GM19467 (cell line): ENCODE measurements around the gene SOX13.
"Not testable (repeated sequence)": the region's sequence is repeated elsewhere in the genome, so short reads cannot be mapped to it uniquely, and the experiment has no call there.

Experiments used
- ATAC-seq: cut with Tn5 transposase; IDR thresholded peaks from one replicate; pipeline ENCODE4 v1.9.1; 2021; ENCODE audit warnings: mild to moderate bottlenecking, moderate library complexity; ENCODE audit not compliant: unreplicated experiment

The SOX13 gene

DNA sequence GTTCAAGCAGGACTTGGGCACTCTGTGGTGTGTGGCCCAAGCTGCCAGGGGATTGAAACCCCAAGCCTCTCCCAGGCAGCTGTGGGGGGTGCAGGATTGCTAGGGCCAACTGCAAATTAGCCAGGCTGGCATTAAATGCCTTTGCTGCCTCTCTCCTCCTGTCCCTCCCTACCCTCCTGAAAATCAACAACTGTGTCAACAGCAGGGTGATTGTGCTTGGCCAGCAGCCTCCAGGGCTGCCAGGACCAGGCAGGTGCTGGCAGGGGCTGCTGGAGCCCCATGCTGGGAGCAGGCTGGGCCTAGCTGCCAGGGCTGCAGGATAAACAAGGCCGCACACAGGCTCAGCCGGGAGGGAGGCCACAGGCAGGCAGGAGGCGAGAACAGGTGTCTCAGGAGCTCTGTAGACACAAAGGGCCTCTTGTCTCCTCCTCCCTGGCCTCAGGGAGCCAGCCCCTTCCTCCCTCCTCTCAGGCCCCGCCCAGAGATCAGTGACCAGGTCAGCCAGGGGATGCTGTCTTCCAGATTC lies 11.4 kb downstream of the SOX13 start:
- no peak for ATAC-seq

DNA sequence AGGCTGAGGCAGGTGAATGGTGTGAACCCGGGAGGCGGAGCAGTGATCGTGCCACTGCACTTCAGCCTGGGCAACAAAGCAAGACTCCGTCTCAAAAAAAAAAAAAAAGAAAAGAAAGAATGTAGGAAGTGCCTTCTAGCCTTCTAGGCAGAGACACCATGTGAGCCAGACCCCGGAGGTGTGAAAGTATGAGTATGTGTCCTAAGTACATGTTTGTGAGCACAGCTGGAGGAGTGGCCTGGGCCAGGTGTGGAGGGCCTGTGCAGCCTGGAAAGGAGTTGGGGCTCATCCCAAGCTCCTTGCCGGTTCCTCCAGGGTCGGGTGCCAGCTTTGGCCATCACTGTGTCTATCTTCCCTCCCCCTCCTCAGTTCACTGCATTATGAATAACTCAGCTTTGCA lies 13.0 kb downstream of the SOX13 start:
- ATAC-seq: no peak

DNA sequence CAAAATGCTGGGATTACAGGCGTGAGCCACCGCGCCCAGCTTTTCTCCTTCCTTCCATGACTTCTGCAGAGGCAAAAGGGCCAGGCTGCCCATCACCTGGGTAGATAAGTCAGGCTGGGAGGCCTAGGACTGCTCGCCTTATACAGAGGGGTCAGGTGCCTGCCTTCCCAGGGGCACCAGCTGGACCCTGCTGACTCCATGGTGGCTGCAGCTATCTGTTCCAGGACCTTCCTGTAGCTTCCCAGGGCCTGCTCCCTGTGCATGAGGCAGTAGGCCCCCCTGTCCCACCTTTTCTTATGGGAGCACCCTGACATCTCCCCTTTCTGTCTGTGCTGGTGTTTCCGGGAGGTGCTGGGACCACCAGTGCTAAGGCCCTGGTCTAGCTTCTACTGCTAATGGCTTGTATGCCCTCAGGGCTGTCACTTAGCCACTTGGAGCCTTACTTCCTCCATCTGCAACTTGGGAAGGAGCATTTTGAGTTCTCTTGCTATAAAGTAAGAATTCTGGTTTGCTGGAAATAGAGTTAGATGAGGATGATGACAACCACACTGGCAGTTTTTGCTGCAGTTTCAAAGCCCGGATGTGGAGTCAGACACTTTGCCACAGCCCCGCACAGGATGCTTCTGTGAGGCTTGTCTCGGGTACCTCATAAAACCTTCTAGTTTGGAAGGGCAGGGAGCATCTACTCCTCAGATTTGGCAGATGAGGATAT lies 14.4 kb downstream of the SOX13 start:
- no peak for ATAC-seq

DNA sequence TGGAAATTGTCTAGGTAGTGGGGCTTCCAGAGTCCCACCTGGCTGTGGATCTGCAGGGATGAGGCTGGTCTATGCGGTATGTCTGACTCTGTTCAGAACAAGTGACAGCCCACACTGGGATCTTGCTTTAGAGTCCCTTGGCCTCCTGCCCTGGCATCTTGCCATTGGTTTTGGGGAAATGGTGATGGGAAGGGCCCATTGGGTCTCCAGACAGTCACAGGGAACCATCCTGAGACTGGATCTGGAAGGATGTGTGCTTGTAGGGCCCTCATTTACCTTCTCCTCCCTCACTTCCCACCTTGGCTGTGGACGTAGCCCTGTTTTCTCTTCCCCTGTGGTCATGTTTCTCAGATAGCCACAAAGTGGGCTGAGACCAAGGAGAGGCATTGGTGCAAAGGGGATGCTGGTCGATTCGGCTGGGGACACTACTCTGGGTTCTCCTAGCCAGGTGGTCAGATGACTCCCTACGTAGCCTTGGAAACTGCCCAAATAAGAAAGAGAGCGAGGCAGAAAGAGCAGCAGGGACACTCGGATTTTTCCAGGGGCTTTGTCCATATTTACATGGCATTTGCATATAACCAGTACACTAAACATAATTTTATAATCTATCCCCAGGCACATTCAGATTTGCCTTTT lies 15.1 kb downstream of the SOX13 start:
- ATAC-seq: no peak

DNA sequence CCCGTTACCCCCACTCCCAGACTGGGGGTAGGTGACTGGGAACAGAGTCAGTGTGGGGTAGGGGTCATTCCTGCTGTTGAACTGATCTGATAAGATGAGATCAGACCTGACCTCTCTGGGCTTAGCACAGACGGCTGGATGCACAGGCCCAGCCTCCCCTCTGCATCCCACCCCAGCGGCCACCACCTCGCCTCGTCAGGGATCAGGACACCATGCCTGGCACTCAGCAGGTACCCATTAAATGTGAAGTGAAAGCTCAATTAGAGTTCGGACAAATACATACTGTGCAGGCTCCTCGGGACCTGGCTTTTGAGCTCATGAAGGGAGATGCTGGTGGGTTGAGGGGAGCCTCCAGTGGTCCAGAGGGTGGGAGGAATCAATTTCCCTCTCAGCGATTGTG lies 15.7 kb downstream of the SOX13 start:
- ATAC-seq: no peak

DNA sequence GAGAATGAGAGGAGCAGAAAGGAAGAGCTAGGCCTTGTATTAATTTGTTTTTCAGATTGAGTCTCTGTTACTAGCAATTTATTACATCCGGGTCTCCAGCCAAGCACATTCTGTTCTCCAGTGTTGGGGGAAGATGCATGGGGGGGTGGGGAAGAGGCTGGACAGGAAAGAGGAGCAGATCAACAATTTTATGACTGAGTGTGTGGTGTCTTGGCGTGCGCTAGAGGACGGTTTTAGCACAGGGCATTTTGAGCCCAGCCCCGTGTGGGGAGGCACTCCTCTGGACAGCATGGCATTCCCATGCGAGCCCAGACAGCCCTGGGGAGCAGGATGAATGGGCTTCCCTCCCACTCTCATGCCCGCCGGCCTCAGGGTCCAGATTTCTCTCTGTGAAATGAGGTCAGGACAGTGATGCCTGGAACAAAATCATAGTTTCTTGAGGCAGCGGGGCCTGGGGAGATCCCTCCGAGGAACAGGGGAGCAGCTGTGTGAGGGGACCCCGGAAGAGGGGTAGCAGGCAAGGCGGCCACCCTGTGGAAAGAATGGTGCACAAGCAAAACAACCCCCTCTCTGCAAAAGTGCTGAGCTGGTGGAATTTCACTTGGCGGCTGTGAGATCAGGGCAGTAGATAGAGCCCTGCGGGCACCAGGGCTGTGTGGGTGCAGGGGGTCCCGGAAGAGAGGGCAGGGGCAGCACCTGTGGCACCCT lies 16.3 kb downstream of the SOX13 start:
- no peak for ATAC-seq

DNA sequence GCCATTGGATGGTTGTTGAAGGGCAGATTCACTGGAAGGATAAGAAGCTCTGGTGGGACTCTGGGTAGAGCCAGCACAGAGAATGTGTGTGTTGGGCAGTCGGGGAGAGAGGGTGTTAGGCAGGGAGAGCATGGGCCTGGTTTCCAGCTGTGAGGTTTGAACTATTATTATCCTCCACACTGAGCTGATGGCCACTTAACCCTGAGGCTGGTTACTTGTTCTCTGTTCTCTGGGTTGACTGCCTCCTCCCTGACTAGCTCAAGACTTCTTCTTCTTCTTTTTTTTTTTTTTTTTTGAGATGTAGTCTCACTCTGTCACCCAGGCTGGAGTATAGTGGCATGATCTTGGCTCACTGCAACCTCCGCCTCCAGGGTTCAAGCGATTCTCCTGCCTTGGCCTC lies 17.2 kb downstream of the SOX13 start:
- not testable (repeated sequence) for ATAC-seq

DNA sequence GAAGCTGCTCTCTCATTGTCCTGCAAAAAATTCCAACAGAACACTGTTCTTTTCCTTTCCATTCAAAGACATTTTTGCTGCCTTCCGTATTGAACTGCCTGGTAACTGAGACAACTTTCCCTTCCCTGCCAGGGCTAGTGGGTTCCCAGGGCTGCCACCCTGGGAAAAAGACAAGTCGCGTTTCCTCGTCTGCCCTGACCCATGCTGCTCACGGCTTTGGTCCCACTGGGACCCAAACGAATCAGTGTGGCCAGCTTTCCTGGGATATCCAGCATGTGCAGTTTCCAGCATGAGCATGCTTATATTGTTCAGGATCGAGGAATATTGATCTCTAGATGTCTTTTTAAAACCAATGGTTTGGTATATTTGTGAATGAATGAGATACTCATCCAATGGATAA lies 18.2 kb downstream of the SOX13 start:
- ATAC-seq: no peak

DNA sequence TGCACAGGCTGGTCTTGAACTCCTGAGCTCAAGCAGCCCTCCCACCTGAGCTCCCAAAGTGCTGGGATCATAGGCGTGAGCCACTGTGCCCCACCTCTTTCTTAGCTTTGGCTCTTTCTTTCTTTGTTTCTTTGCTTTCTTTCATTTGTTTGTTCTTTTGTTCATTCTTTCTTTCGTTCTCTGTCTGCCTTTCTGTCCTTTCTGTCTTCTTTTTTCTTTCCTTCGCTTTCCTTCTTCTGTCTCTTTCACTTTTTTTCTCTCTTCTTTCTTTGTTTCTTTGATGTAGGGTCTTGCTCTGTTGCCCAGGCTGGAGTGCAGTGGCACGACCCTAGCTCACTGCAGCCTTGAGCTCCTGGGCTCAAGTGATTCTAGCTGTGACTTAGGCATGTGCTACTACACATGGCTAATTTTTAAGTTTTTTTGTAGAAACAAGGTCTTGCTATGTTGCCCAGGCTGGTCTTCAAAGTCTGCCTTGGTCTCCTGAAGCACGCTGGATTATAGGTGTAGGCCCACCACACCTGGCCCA lies 18.9 kb downstream of the SOX13 start:
- ATAC-seq: no peak

DNA sequence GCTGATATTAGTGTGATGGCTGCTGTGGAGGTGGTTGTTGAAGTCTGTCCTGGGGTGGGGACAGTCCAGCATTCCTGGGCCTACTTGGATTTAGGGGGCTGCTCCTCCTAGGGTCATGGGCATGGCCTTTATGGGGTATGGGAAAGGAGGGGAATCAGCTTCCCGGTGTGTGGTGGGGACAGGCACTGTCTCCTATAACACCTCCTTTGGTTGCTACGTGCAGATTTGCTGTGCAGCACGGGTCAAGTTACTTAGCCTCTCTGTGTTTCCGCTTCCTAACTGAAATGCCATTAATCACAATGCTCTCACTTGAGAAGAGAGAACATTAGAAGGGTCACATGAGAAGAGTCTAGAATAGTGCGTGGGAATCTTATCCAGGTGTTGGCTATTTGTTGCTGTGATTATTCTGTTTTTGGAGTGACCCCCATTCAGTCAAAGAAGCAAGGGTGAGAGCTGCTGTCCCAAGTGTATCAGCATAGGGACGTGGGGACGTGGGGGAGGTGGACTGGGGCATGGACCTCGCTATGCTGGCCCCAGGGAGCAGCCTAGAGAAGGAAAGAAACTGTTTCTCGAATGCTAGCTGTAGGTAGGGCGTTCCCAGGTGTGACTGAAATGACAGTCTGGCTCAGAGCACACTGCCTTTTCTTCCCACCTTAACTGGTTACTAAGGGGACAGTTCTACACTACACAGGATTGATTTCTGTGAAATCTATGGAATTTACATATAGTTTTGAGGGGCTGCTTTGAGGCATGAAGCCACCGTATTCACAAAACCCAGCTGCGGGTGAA lies 19.9 kb downstream of the SOX13 start:
- ATAC-seq: no peak

DNA sequence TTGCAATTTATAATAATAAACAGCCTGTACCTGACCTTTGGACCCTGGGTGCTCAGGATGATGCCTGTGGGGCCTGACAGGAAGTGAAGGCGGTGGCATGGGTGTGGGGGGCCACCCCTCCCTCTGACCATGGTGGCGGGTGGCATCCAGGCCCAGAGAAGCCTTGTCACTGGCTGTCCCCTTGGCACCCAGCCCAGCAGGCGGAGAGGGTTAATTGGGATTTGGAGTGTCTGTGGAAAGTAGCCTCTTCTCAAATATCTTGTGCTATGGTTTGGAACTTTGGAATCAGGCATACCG lies 20.5 kb downstream of the SOX13 start:
- ATAC-seq: no peak

DNA sequence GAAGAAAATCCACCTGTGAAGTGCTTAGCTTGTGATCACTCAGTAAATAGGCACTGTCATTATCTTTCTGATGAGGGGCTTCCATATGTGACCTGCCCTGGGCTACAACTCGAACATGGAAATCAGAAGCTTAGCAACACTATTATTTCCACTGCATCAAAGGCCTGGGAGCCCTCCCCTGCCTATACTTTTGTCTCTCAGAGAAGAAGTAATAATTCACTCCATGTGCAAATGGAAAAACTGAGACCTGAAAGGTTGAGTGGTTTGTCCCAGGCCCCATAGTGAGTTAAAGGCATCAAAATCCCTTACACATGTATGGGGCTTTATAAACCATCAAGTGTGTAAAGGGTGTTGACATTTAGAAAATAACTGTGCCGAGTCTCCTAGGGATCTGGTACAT lies 20.9 kb downstream of the SOX13 start:
- no peak for ATAC-seq

DNA sequence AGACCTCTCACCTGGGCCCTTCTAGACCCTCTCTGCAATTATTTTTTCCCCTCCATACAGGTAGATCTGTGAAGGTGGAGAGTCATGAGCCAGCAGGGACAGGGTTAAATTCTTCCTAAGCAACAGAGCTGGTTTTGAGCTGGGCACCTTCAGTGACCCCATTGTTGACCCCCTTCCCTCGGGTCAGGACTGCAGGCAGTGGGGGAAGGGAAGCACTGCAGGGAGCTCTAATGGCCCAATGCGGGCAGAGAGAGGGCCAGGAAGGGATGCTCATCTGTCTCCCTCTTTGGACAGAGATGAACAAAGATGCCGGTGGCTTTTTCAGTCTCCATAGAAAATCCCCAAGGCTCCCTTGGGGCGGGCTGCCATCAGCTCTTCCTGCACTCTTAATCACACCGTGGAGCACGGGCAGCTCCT lies 21.4 kb downstream of the SOX13 start:
- no peak for ATAC-seq

DNA sequence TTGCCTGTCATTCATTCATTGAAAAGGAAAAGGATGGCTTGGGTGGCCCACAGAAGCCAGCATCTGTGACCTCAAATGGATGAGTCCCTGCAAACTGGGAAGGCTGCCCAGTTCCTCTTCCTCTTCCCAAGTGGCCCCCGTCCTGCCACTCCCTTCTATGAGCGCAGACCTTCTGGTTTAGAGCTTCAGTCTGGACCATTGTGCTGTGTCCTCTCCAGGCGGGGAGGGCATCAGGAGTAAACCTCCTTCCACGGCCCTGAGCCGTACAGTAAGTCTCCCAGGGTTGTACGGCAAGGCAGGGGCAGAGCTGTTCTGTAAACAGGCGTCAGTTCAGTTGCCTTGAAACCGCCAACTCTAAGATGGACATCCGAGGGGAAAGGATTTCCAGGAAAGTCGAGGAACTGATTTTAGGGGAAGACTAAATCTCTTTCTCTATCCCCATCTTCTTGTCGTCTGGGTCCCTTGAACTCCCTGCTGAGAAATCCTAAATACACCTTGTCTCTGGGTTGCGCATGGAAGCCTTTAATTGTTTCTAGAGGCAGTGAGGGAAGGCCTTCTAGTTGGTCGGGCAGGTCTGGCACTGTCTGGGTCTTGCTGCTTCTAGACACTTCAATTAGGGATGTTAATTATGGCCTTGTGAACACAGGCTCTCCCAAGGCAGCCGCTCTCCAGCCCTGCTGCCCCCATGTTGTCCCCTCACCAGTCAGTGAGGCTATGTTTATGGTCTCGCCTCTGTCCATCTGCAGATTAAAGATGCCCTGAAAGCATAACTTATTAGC lies 22.1 kb downstream of the SOX13 start:
- no peak for ATAC-seq

DNA sequence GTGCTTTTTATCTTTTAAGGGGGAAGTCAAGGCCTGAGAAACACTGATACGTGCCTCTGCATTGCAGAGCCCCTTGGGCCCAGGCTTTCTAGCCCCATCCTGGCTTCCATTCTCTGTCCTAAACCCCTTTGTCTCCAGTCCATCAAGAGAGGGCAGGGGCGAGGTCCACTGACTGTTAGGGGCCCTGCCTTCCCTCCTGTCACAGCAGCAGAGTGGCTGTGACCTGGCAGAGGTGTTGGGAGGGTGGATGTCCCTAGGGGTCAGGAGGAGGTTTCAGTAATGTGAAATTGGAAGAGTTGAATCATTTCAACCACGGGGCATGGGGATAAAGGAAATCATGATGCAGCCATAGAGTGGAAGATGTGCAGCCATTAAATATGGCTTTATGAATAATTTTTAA lies 24.0 kb downstream of the SOX13 start:
- ATAC-seq: no peak

DNA sequence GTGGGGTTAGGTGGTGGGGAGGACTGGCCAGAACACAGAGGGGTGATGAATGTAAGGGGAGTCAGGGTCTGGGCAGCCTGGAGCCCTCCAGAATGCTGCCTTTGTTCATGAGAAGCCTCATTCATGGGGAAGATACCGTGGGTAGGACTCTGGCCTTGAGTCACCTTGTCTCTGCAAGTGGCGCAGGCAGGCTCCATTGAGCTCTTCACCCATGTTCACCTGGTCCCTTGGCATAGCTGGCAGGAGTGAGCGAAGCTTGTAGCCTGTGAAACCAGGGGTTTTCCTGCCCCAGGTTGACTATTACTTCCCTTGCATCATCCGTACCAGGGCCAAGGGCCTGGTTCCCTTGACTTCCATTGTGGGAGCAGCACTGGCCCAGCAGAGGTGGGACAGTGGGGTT lies 25.8 kb downstream of the SOX13 start:
- ATAC-seq: no peak

DNA sequence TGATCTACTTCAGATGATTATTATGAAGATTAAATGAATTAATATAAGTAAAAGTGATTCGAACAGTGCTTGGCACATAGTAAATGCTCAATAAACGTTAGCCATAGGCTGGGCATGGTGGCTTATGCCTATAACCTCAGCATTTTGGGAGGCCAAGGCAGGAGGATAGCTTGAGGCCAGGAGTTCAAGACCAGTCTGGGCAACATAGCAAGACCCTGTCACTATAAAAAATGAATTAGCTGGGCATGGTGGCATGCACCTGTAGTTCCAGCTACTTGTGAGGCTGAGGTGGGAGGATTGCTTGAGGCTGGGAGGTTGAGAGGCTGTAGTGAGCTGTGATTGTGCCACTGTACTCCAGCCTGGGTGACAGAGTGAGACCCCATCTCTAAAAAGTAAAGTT lies 26.8 kb downstream of the SOX13 start:
- not testable (repeated sequence) for ATAC-seq

DNA sequence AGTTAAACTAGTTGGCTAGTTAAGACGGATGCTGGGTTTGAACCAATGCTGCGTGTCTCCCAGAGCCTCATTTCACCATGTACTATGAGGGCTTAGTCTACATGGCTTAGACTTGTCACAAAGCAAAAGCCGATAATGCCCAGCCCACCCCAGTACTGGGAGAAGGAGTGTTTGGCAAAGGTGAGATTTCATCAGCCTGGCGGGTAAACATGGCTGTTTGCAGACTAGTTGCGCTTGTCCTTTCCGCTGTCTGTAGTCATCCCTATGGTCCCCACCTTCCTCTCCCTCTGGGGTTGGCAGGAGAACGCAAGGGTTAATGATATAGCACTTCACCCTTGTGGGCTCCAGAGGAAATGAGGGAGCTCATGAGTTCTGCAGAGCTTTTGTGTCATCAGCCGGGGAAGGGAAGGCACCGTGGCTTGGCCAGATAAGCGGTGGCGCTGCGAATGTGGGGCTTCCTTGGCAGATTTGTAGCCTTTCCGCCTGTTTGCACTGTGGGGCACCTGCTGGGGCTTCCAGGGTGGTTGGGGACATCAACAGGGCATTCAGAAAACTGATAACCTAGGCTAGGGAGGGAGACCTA lies 29.2 kb downstream of the SOX13 start:
- no peak for ATAC-seq

DNA sequence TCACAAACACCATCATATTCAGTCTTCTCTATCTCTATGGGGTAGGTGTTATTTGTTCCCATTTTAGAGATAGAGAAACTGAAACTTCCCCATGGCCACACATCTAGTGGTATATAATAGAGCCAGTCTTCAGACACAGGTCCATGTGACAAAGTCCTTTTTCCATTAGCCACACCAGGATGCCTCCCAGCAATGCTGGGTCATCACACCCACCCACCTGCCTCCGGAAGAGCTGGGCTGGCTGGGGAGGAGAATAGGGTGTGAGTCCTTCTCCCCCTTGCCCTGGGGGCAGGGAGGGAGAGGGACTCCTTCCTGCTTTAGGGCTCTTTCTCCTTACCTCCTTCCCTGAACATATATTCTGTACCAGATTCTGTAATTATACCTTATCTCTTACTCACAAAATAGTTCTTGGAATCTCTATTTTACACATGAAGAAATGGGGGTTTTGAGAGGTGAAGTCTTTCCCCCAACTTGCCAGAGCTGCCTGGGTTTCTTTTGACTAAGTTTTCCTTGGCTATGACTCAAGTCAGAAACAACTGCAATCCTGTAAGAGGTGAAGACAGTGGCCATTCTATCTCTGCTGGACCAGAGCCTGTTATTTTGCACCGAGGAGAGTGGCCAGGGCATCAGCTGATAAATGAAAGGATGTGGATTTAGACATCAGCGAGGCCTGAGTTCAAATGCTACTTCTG lies 30.0 kb downstream of the SOX13 start:
- no peak for ATAC-seq

DNA sequence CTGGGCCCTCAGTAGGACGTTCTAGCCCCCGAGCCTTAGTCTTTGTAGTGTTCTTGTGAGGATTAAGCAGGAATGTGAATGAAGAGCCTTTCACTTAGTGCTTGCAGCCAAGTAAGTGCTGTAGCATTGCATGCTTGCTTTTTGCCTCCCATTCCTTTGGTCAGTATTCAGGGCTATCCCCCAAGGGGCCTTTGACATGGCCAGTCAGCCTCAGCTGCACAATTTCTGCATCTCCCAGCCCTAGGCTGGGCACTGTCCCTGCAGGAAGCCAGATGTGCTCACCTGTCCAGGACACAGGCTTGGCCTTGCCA lies 30.5 kb downstream of the SOX13 start:
- ATAC-seq: no peak
